ENCODE results near the gene SLC7A6. TPM values are rescaled to one million over a fixed set of nuclear protein-coding genes. Genes with fewer than 3 reads are reported as not detected.

The SLC7A6 gene
- polyA plus RNA-seq, 1 experiment = 27.4 TPM

DNA sequence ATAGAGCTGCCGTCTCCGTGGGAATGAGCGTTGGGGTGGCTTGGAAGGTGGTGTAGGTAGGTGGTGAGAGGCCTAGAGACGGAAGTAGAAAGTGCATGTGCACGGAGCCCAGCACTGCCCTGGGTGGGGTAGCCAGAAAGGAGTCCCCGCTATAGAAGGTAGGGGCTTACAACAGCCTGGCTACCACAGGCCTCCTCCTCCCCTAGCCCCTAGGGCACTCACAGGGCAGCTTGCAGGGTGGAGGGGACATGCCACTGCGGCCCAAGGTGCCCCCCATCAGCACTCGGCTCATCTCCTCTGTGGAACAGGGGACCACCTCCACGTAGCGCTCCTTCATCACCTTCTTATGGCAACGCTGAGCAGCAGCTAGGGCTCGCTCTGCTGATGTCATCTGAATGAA, 33.4 kb upstream of the SLC7A6 start:
- ChIA-PET POLR2A (no interaction called here), CTCF (interaction anchor here (0.5 to 2.0 kb wide), 6 partner anchors 137 to 239 kb away, joined by 3 to 13 read pairs (median 4); no protein-coding TSS in a partner anchor)
- no peak for DNase-seq (ENCODE audit: low read depth, low spot score)
- Histone ChIP-seq H3K9me3 (ENCODE audit: control insufficient read depth, insufficient read depth, low read length) (no peaks in the 10 kb centered on the region; the same call in 1 of the 2 replicates), H3K27ac (ENCODE audit: low read depth, low read length) (no peak overlapping the region), H3K27me3 (ENCODE audit: control insufficient read depth, insufficient read depth, low read length) (no peaks in the 10 kb centered on the region), H3K4me3 (ENCODE audit: low read depth, low read length) (no peak overlapping the region)
- TF ChIP-seq CTCF (IDR thresholded peaks at IDR 0.05; ENCODE audit: low read depth, low read length) = no peak

GRCh38 chr16:68231384-68232136, 32.8 kb upstream of the SLC7A6 start:
- DNase-seq (ENCODE audit: low read depth, low spot score) = no peak

GRCh38 chr16:68232335-68232734, 32.0 kb upstream of the SLC7A6 start:
- CTCF ChIA-PET = no interaction called here
- DNase-seq (ENCODE audit: low read depth, low spot score) = no peak

More at GRCh38 chr16:68231384-68232136, 32.8 kb upstream of the SLC7A6 start:
- Histone ChIP-seq H3K4me3 (ENCODE audit: low read depth, low read length) (no peak overlapping the region), H3K9me3 (ENCODE audit: control insufficient read depth, insufficient read depth, low read length) (no peaks in the 10 kb centered on the region; the same call in 1 of the 2 replicates), H3K27ac (ENCODE audit: low read depth, low read length) (no peak overlapping the region), H3K27me3 (ENCODE audit: control insufficient read depth, insufficient read depth, low read length) (no peaks in the 10 kb centered on the region)
- CTCF ChIA-PET = interaction anchor here (0.5 to 1.2 kb wide), 3 partner anchors 166 to 238 kb away, joined by 3 read pairs; no protein-coding TSS in a partner anchor
- POLR2A ChIA-PET = no interaction called here
- TF ChIP-seq CTCF (IDR thresholded peaks at IDR 0.05; ENCODE audit: low read depth, low read length) = no peak

GRCh38 chr16:68233085-68233834, 31.1 kb upstream of the SLC7A6 start:
- POLR2A ChIA-PET = no interaction called here
- no peaks in the 10 kb centered on the region for H3K27me3 ChIP-seq (ENCODE audit: control insufficient read depth, insufficient read depth, low read length)
- H3K4me3 ChIP-seq (ENCODE audit: low read depth, low read length) = no peak overlapping the region
- DNase-seq (ENCODE audit: low read depth, low spot score) = no peak
- no peak overlapping the region for H3K27ac ChIP-seq (ENCODE audit: low read depth, low read length)
- TF ChIP-seq CTCF (IDR thresholded peaks at IDR 0.05; ENCODE audit: low read depth, low read length) = no peak
- no peaks in the 10 kb centered on the region; the same call in 1 of the 2 replicates for H3K9me3 ChIP-seq (ENCODE audit: control insufficient read depth, insufficient read depth, low read length)
- CTCF ChIA-PET = interaction anchor here (0.7 to 1.5 kb wide), 3 partner anchors 96 to 225 kb away, joined by 3 to 6 read pairs (median 4); no protein-coding TSS in a partner anchor

More at GRCh38 chr16:68232335-68232734, 32.0 kb upstream of the SLC7A6 start:
- H3K4me3 ChIP-seq (ENCODE audit: low read depth, low read length) = no peak overlapping the region
- no peak overlapping the region for H3K27ac ChIP-seq (ENCODE audit: low read depth, low read length)
- H3K9me3 ChIP-seq (ENCODE audit: control insufficient read depth, insufficient read depth, low read length) = no peaks in the 10 kb centered on the region; the same call in 1 of the 2 replicates
- no peak for TF ChIP-seq CTCF (IDR thresholded peaks at IDR 0.05; ENCODE audit: low read depth, low read length)
- H3K27me3 ChIP-seq (ENCODE audit: control insufficient read depth, insufficient read depth, low read length) = no peaks in the 10 kb centered on the region
- POLR2A ChIA-PET = no interaction called here
